Activated CD8-positive, alpha-beta memory T cell treated with anti-CD3 and anti-CD28 coated beads, Interleukin-2, amount 50 U/mL, for 1 hour (primary cell): ENCODE results near the gene VPS36.
"Not testable (repeated sequence)": the region's sequence is repeated elsewhere in the genome, so short reads cannot be mapped to it uniquely, and the experiment has no call there.

Source experiments
- DNase-seq: peaks from one replicate; pipeline ENCODE4 v3.0.0-alpha.2; 2020; ENCODE audit errors: extremely low read depth

VPS36 gene, protein sequence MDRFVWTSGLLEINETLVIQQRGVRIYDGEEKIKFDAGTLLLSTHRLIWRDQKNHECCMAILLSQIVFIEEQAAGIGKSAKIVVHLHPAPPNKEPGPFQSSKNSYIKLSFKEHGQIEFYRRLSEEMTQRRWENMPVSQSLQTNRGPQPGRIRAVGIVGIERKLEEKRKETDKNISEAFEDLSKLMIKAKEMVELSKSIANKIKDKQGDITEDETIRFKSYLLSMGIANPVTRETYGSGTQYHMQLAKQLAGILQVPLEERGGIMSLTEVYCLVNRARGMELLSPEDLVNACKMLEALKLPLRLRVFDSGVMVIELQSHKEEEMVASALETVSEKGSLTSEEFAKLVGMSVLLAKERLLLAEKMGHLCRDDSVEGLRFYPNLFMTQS

DNA sequence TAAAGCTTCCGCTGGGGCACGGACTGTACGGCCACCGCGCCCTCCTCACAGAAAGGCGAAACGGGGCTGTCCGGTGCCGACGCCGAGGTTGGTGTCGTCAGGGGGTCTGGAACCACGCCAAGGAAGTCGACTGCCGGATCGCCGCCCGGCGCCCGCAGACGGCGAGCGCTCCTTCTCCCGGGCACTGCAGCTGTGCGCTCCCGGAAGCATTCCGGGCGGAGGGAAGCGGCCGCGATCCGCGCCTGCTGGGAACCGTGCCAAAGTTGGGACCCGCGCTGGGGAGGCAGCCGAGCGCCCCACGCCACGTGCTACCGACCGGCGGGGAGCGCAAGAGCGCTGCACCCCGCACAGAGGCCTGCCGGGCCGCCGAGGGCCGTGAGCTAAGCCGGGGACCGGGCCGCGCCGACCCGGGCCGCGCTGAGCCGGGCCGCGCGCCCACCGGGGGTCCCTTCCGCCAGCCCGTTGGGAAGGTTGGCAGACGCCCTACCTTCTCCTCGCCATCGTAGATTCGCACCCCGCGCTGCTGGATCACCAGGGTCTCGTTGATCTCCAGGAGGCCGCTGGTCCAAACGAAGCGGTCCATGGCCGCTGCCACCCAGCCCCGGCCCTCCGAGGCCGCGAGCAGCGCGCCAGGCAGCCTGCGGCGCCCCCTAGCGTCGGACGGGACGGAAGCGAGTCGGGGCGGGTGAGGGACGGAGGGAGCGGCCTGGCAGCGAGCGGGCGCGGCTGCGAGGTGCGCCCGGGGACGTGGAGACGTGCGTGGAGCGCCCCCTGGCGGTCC lies at the start of gene VPS36:
VPS36 (minus strand) TSS at position 623 of the 781 bp plus-strand sequence; CDS start at position 583, 40 bp downstream.
- peak; percentile 79 for DNase-seq

DNA sequence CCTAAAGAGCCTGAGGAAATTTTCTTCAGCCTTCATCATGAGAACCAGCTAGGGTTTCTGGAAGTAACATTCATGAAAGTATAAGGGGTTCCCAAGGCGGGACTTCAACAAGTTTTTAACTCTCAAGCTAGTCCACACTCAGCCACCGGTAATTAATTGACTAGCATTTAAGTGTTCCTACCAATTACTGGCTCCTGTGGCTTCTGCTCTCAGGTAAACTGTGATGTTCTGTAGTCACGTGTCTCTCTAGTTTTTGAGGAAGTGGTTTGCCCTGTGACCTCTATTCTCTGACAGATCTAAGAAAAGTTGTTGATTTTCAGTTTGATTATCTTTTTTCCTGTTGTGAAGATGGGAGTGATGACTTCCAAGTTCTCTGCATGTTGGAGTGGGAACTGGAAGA lies 47.5 kb upstream of the VPS36 start:
- not testable (repeated sequence) for DNase-seq

DNA sequence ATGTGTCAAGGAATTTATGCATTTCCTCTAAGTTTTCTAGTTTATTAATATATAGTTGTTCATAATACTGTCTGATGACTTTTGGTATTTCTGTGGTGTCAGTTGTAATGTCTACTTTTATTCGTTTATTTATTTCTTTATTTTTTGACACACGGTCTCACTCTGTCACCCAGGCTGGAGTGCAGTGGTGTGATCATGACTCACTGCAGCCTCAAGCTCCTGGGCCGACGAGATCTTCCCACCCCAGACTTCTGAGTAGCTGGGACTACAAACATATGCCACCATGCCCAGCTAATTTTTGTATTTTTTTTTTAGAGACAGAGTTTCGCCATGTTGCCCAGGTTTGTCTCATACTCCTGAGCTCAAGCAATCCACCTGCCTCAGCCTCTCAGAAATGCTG lies 43.8 kb upstream of the VPS36 start:
- not testable (repeated sequence) for DNase-seq

DNA sequence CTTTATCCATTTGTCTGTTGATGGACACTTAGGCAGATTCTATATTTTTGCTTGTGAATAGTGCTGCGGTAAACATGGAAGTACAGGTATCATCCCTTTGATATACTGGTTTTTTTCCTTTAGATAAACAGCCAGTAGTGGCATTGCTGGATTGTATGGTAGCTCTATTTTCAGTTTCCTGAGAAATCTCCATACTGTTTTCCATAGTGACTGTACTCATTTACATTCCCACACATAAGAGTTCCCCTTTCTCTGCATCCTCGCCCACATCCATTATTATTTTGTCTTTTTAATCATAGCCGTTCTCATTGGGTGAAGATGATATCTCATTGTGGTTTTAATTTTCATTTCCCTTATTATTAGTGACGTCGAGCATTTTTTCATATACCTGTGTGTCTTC lies 40.6 kb upstream of the VPS36 start:
- not testable (repeated sequence) for DNase-seq

DNA sequence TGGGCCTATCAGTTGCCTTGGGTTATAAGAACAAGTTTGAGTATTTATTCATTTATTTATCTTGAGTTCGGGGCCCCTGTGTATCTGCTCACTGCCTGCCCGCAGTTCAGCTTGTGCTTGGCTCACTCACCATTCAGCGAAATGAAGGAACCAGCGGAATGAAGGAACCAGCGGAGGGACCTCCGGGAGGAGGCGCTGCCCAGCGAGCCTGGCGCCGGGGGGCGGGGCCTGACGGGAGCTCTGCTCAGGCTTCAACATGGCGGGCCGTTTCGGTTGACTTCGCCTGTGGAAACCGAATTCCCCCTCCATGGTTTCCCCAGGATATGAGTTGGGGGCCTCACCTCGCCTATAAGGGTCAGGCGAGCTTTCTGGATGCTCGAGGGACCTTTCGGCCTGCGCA lies 38.3 kb upstream of the VPS36 start:
- DNase-seq: not testable (repeated sequence)

DNA sequence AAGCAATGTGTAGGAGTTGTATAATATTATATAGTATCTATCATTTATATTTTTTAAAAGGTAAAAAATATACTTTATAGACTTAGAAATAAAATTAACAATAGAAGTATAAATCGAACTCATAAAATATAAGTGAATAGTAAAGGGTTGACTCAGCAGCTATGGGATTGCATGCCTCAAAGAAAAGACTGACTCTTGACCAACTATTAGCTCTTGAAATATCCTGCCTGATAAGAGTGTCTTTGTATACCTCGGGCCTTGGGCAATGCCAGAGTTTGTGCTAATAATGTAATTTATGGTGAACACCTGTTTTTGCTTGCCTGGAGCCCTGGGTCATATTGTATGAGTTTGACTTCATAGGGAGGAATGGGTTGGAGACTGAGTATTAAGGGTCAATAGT lies 36.6 kb upstream of the VPS36 start:
- not testable (repeated sequence) for DNase-seq

DNA sequence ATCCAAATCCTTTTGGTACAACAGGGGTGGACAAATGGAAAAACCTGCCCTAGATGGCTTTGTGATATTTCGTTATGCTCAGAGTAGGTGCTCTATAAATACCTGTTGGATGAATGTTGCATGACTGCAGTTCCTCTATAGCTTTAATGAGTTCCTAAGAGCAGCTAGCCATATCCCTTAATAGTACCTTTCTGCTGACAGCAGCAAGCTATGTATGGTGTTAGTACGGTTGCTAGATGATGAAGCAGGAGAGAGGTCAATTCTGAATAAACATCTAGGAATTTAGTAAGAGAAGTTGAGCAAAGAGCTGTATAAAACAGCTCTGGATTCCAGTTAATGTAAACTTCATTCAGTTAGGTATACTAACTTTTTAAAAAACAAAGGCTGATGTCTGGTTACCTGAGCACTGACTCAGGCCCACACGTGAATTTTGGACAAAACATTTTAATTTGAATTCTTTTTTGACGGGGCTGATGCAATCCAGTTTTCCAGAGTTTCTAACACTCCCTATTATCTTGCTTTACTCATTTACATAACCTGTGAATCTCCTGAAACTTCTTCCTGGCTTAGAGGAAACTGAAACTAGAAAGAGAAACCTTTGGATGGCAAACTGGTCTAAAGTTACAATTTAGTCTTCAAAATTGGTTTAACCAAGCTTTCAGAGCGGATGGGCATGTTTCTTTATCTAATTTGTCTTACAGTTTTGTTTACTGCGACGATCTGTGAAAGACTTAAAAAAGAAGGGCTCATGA lies 30.4 kb upstream of the VPS36 start:
- not testable (repeated sequence) for DNase-seq

DNA sequence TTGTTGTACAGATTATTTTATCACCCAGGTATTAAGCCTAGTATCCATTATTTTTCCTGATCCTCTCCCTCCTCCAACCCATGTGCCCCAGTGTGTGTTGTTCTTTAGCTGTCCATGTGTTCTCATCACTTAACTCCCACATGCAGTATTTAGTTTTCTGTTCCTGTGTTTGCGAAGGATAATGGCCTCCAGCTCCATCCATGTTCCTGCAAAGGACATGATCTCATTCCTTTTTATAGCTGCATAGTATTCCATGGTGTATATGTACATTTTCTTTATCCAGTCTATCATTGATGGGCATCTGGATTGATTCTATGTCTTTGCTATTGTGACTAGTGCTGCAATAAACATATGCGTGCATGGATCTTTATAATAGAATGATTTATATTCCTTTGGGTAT lies 18.1 kb upstream of the VPS36 start:
- not testable (repeated sequence) for DNase-seq

DNA sequence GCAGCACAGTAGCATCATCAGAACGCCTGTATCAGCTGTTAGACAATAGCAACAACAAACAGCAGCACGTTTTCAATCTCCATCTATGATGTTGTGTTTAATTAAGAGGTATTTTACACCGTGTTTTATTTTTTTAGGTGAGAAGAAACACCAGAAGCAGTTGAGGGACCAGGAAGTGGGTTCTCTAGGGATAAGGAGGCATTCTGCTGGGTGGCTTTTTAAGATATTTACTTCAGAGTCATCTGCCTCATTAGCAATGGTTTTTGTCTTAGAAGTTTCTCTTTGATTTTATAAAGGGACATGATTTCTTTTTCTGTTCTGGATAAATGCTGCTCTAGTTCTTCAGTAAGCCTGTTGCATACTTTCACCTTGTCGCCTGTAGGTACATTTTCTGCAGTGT lies 13.1 kb upstream of the VPS36 start:
- no peak for DNase-seq

DNA sequence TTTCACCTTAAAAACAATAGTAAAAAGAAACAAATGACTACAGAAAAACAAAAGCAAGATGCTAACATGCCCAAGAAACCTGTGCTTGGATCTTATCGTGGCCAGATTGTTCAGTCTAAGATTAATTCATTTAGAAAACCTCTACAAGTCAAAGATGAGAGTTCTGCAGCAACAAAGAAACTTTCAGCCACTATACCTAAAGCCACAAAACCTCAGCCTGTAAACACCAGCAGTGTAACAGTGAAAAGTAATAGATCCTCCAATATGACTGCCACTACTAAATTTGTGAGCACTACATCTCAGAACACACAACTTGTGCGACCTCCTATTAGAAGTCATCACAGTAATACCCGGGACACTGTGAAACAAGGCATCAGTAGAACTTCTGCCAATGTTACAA lies 10.8 kb upstream of the VPS36 start:
- no peak for DNase-seq

DNA sequence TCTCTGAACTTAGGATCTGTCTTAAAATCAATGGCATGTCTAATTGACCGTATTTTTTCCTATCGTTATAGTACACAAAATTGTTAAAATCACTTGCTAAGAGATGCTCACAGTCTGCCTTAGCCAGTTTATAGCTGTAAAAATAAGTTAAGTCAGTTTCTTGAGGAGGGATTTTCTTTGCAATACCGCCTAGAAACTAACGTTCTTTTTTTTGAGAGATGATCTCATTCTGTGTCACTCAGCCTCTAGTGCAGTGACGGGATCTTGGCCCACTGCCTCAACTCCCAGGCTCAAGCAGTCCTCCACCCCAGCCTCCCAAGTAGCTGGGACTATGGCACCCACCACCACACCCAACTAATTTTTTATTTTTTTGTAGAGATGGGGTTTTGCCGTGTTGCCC lies 9.2 kb upstream of the VPS36 start:
- no peak for DNase-seq

DNA sequence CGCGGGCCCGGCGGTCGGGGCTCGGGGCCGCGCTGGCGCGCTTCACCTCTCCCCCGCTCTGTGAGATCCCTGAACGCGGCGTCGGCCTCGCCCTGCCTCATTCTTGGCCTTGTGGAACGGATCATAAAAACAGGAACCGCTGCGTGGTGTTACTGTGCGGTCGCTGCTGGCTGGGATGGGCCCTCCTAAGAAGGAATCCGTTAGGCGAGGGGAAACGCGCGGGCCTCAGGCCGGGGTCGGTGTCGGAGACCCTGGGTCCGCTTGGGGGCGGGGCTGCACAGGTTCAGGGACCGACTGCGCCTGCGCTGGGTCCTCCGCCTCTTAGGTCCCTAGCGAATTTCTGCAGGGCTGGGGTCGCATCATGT lies 5.2 kb upstream of the VPS36 start:
- DNase-seq: no peak

DNA sequence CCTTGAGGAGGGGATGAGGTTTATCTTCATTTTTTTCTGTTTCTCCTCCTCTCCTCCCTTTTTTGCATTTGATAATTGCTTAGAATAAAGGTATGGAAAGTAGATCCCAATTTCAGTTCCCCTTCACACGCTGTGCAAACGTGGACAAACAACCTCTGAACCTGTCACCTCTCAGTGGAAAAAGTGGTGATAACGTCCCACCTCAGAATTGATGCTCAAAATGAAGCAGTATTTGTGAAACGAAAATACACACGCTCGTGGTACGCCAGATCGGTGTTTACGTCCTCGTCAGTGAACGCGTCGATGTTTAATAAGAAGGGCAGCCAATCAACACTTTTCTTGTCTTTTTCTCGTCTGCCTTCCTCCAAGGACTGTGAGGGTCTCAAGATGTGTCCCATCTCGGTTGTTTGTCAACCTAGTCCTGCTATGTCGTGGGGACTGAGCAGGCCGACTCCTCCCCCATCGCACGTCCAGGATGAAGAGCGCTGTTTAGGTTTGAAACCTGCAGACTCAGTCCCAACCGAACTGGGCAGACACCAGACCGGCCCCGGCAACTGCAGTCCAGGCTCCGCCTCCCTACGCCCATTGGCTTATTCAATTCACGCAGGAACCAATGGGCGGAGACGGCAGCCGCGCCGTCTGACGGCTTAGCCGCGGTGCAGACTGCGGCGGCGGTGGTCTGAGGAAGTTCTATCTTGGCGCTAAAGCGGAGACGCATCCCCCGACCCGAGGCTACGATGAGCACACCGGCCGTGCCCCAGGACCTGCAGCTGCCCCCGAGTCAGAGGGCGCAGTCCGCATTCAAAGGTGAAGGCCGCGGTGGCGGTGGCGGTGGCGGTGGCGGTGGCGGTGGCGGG lies 4.6 kb upstream of the VPS36 start, which contains the start of gene CKAP2:
CKAP2 (plus strand) TSS at position 659 of the 857 bp plus-strand sequence; CDS start at position 738, 79 bp downstream.
- peak; percentile 83 for DNase-seq

DNA sequence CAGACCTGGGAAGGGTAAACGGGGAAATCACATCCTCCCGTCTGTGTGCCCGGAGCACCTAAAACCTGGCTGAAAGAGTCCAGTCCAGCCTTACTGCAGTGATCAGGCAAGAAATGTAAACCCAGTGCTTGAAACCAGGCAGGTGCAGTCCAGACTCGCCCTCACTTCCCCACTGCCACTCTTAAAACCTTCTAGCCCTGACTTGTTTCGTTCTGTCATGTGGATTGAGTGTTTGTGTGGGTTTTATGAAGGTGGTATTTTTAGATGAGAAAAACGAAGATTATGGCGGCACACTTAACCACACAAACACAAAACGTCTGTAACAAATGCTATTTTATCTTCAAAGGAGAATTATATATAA lies 4.0 kb upstream of the VPS36 start:
- no peak for DNase-seq

DNA sequence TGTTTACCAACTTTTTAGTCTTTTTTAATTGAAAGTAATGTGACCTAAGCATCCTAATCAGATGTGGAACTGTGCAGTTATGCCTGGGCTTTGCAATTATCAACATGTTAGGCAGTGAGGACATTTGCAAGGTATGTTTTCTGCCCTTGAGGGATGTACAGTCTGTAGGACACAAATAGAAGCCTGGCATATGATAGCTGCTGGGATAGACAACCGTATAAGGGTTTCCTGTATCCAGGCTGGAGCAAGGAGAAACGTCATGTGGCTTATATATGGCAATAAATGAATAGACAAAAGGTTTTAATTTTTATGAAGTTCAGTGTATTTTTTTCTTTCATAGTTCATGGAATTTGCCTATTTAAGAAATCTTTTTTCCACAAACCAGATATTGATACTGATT lies 2.0 kb upstream of the VPS36 start:
- DNase-seq: no peak

DNA sequence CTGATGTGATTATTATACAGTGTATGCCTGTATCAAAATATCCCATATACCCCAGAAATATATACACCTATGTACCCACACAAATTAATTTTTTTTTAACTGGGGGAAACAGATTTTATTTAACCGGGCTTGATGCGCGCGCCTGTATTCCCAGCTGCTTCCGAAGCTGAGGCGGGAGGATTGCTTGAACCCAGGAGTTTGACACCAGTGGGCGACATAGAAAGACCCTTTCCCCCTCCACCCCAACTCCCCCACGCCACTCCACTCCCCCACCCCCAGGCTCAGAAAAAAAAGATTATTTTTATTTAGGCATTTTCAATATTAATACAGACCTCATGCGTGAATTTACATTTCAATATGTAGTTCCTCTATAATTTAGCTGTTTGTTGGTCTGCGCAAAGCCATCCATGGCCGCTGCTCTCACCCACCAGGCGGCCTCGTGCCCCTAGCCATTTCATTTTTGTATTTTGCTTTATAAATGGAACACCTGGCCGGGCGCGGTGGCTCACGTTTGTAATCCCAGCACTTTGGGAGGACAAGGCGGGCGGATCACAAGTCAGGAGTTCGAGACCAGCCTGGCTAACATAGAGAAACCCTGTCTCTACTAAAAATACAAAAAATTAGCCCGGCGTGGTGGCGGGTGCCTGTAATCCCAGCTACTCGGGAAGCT lies 836 bp upstream of the VPS36 start:
- no peak for DNase-seq

DNA sequence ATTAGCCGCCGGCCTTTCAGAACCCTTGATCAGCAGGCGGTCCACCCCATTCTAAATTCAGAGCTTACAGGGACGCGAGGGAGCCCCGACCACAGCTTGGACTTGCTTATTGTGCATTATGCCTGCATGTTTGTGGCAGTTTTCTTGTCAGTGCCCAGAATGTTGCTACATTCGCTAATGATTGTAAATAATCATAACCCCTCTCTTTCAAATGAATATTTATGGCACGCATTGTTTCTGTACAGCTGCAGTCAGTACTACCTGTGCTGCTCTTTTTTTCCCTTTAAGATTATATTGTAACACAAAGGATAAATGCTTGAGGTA lies 321 bp upstream of the VPS36 start:
- no peak for DNase-seq

DNA sequence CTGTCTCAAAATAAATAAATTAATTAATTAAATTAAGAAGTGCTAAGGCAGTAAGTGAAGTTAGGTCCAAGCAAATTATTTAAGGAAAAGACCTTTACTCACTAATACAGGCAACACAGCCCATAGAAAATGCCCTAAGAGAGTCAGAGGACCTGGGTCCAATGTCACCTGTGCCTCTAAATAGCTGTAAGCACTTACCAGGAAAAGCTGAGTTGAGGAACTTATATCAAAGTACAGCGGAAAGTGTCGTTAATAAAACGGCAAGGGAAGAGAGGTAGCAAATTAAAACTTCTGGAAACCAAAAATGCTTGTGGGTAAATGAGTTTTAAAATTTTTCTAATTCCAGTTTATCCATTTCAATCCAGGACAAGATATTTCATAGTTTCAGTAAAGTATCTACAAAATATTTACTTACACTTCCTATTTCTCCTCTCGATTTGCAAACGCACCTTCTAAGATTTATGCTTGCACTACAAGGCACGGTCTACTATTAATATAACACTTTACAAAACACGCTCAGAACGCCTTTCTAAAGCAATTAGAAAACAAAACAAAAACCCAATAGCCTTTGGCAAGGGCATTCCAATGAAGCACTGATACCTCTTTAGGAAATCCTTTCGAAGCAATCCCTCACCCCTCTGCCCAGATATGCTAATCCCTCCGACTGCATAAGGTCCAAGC lies 963 bp downstream of the VPS36 start:
- DNase-seq: no peak

DNA sequence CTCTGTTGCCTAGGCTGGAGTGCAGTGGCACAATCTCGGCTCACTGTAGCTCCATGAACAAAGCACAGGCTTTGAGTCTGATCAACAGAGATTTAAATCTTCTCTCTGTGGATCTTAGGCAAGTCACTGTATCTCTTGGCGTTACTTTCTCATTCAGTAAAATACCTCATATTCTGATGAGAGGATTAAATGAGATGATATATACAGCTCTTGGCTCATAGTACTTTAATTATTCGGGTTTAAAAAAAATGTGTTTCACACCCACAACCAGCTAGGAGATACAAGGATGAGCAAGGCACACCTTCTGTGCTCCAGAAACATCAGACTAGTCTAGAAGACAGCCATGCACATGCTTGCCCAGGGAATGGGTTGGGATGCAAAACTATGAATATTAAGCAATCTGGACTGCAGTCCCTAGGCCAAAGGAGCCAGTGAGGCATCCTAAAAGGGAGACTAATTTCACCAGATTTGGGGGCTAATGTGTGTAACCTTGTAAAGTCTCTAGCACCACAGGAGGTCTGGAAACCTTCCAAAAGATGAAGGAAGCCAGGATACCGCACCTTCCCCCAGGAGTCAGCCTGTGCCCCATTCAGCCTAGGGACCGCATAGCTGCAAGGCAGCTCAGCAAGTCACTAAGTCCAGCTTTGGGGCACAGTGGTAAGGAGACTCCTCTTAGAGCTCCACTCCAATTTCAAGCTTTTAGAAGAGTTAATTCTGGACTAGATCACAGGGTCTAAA lies 2.5 kb downstream of the VPS36 start:
- DNase-seq: no peak

DNA sequence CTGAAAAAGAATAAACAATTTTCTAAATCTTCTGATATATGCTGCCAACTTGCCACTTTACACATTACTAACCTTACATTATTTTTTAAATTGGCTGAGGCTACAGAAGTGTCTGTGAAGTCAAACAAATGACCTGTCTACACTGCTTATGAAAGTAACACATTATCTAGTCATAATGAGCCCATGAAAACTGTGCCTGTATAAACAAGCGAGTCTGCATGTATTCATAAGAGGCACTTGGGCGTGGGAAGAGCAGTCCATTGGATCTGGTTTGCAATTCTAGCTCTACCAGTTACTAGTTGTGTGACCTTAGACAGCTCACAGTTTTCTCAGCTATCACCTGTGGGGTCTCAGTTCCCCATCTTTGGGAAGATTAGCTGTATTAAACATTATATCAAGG lies 3.1 kb downstream of the VPS36 start:
- DNase-seq: no peak
